BE2C (cell line): ENCODE data around the gene NEURL1.

ENCODE experiments used
- DNase-seq: peaks from one replicate; pipeline ENCODE4 v3.0.0-alpha.2; 2020
- H3K27me3 ChIP-seq: fragments of 250-450 bp; sonication (Bioruptor Pico); 2 replicates; pipeline ENCODE4 v1.5.1; 2020; ENCODE audit warnings: mild to moderate bottlenecking
- H3K36me3 ChIP-seq: fragments of 250-450 bp; sonication (Bioruptor Pico); 2 replicates; pipeline ENCODE4 v1.5.1; 2020; ENCODE audit warnings: mild to moderate bottlenecking
- H3K4me1 ChIP-seq: fragments of 250-450 bp; sonication (Bioruptor Pico); 2 replicates; pipeline ENCODE4 v1.5.1; 2020
- H3K4me3 ChIP-seq: 2 replicates; pipeline ENCODE4 v1.5.1; 2011; ENCODE audit warnings: low read depth, low read length
- H3K9me3 ChIP-seq: fragments of 250-450 bp; sonication (Bioruptor Pico); 2 replicates; pipeline ENCODE4 v1.5.1; 2020
- CTCF ChIP-seq: IDR thresholded peaks from 2 replicates; pipeline ENCODE4 v1.5.1; 2012; ENCODE audit warnings: mild to moderate bottlenecking, low read depth, low read length

The NEURL1 gene

GRCh38 chr10:103487410-103487708, 6.1 kb upstream of the NEURL1 start:
- no peaks in the 10 kb centered on the region for H3K9me3 ChIP-seq
- no peak for TF ChIP-seq CTCF
- H3K36me3 ChIP-seq, result no peaks in the 10 kb centered on the region
- H3K4me3 ChIP-seq, result no peak overlapping the region
- peaks cover 5% of the 10 kb centered on the region for H3K4me1 ChIP-seq
- H3K27me3 ChIP-seq, result no peaks in the 10 kb centered on the region
- DNase-seq, result no peak

- Histone ChIP-seq H3K4me3 (no peak overlapping the region), H3K4me1 (peaks cover 15% of the 10 kb centered on the region), H3K36me3 (no peaks in the 10 kb centered on the region), H3K27me3 (peaks cover 8% of the 10 kb centered on the region), H3K9me3 (no peaks in the 10 kb centered on the region)
- TF ChIP-seq CTCF, result no peak
- no peak for DNase-seq
Observed at GRCh38 chr10:103490986-103491314, 2.6 kb upstream of the NEURL1 start.

GRCh38 chr10:103491729-103492364, 1.7 kb upstream of the NEURL1 start:
- no peak overlapping the region for H3K4me3 ChIP-seq
- H3K9me3 ChIP-seq, result no peaks in the 10 kb centered on the region
- peak; percentile 73 for DNase-seq
- peaks cover 15% of the 10 kb centered on the region for H3K4me1 ChIP-seq
- H3K27me3 ChIP-seq, result peaks cover 8% of the 10 kb centered on the region
- TF ChIP-seq CTCF, result no peak
- H3K36me3 ChIP-seq, result no peaks in the 10 kb centered on the region

- no peak overlapping the region for H3K4me3 ChIP-seq
- TF ChIP-seq CTCF, result no peak
- peaks cover 8% of the 10 kb centered on the region for H3K27me3 ChIP-seq
- no peaks in the 10 kb centered on the region for H3K9me3 ChIP-seq
- DNase-seq, result no peak
- no peaks in the 10 kb centered on the region for H3K36me3 ChIP-seq
- peaks cover 15% of the 10 kb centered on the region for H3K4me1 ChIP-seq
Observed at GRCh38 chr10:103492655-103493261, 747 bp upstream of the NEURL1 start.

- TF ChIP-seq CTCF, result no peak
- H3K36me3 ChIP-seq, result no peaks in the 10 kb centered on the region
- peaks cover 8% of the 10 kb centered on the region for H3K27me3 ChIP-seq
- DNase-seq, result no peak
- no peaks in the 10 kb centered on the region for H3K9me3 ChIP-seq
- peak overlapping the region; percentile 60 for H3K4me3 ChIP-seq
- peaks cover 15% of the 10 kb centered on the region for H3K4me1 ChIP-seq
Observed at GRCh38 chr10:103493916-103494877, 692 bp downstream of the NEURL1 start.

- no peak for TF ChIP-seq CTCF
- no peak overlapping the region for H3K4me3 ChIP-seq
- H3K27me3 ChIP-seq, result peaks cover 8% of the 10 kb centered on the region
- no peaks in the 10 kb centered on the region for H3K9me3 ChIP-seq
- H3K36me3 ChIP-seq, result no peaks in the 10 kb centered on the region
- H3K4me1 ChIP-seq, result peaks cover 15% of the 10 kb centered on the region
- no peak for DNase-seq
Observed at GRCh38 chr10:103495321-103495720, 1.8 kb downstream of the NEURL1 start.
